ENCODE results near the gene CD2. TPM values are rescaled to one million over a fixed set of nuclear protein-coding genes. Genes with fewer than 3 reads are reported as not detected.

Gene CD2
- total RNA-seq, 2 experiments from 2014 or later = 150 to 151 TPM

DNA sequence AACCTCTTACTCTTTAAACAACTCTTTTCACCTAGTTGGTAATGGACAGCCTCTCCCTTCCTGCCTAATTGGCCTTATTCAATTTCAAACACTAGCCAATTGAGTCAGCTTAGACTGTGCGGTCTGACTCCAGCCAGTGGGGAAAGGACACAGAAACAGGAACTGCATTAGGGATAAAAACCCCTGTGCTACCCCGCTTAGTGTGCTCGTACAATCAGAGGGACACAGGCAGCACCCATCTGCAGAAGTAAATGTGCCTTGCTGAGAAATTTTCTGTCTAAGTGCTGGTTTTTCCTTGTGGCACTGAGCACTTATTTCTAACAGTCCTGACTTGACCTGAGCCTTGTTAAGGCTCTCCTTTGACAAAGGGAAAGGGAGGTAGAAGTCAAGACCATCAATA, 6.0 kb upstream of the CD2 start:
- Mint-ChIP-seq H3K36me3 (ENCODE audit: low read depth) (peaks cover 80% of the 10 kb centered on the region), H3K4me1 (ENCODE audit: low read depth) (peaks cover 31% of the 10 kb centered on the region), H3K9me3 (peaks cover 9% of the 10 kb centered on the region), H3K27me3 (no peaks in the 10 kb centered on the region), H3K27ac (no peak overlapping the region), H3K4me3 (no peak overlapping the region)
- DNase-seq (no peak), ATAC-seq (ENCODE audit: poor library complexity) (no peak)
- intact Hi-C loops (cut with DNase I, micrococcal nuclease) = no loop called here
- Histone ChIP-seq H3K4me3 (ENCODE audit: low read length) (no peak overlapping the region), H3K27me3 (ENCODE audit: control insufficient read depth in 1 of 2, insufficient read depth in 2 of 2, low read length in 2 of 2) (no peaks in the 10 kb centered on the region), H3K27ac (ENCODE audit: low read depth in 1 of 2, low read length in 2 of 2) (no peak overlapping the region), H3K9me3 (ENCODE audit: control insufficient read depth in 1 of 2, insufficient read depth in 1 of 2, low read length in 2 of 2) (peaks cover 12 to 65% of the 10 kb centered on the region in 2 experiments), H3K36me3 (ENCODE audit: insufficient read depth, low read length) (no peaks in the 10 kb centered on the region), H3K4me1 (ENCODE audit: insufficient read depth, low read length) (peaks cover 18% of the 10 kb centered on the region)
- TF ChIP-seq, protein P1, sequence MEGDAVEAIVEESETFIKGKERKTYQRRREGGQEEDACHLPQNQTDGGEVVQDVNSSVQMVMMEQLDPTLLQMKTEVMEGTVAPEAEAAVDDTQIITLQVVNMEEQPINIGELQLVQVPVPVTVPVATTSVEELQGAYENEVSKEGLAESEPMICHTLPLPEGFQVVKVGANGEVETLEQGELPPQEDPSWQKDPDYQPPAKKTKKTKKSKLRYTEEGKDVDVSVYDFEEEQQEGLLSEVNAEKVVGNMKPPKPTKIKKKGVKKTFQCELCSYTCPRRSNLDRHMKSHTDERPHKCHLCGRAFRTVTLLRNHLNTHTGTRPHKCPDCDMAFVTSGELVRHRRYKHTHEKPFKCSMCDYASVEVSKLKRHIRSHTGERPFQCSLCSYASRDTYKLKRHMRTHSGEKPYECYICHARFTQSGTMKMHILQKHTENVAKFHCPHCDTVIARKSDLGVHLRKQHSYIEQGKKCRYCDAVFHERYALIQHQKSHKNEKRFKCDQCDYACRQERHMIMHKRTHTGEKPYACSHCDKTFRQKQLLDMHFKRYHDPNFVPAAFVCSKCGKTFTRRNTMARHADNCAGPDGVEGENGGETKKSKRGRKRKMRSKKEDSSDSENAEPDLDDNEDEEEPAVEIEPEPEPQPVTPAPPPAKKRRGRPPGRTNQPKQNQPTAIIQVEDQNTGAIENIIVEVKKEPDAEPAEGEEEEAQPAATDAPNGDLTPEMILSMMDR (IDR thresholded peaks at IDR 0.05) = no peak
- ChIA-PET POLR2A (interaction anchor here (0.9 to 11.7 kb wide), 4 partner anchors 10 to 312 kb away, joined by 3 to 412 read pairs (median 4); partner anchors contain the start of gene TTF2), CTCF (interaction anchor here (0.6 to 1.3 kb wide), 2 partner anchors 48 to 70 kb away, joined by 4 read pairs; no protein-coding TSS in a partner anchor)

DNA sequence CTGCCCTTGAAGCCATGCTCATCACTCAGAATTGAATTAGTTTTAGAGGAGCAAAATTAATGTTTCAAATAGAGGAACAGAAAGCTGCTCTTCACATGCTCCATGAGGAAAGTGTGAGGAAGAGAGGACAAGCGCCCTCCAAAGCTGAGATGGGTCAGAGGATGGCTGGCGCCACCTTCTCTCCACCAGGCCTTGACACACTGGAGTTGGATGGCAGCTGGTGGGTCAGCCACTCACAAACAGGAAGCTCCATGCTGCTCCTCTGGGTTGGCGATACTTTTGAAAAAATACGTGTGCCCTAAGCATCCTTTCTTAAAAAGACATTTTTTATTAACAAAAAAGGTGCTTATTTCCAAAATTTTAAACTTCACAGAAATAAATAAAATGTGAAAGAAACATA, 3.1 kb upstream of the CD2 start:
- CTCF ChIA-PET = interaction anchor here (0.9 to 2.2 kb wide), 3 partner anchors 12 to 26 kb away, joined by 3 to 7 read pairs (median 5); no protein-coding TSS in a partner anchor
- ATAC-seq (ENCODE audit: poor library complexity) = no peak
- no peak overlapping the region for H3K4me3 ChIP-seq (ENCODE audit: low read length)
- Mint-ChIP-seq H3K9me3 (peaks cover 7% of the 10 kb centered on the region), H3K4me1 (ENCODE audit: low read depth) (peaks cover 42% of the 10 kb centered on the region), H3K36me3 (ENCODE audit: low read depth) (peaks cover 72% of the 10 kb centered on the region), H3K4me3 (peak overlapping the region; percentile 68), H3K27ac (peak overlapping the region; percentile 99), H3K27me3 (no peaks in the 10 kb centered on the region)
- peaks cover 4 to 36% of the 10 kb centered on the region in 2 experiments for H3K9me3 ChIP-seq (ENCODE audit: control insufficient read depth in 1 of 2, insufficient read depth in 1 of 2, low read length in 2 of 2)
- intact Hi-C loops (cut with DNase I, micrococcal nuclease) = loop anchor here (1.0 to 10.0 kb wide), 4 partner anchors 12 to 854 kb away; partner anchors contain the start of gene TENT5C (in 1 of the 2)
- POLR2A ChIA-PET = interaction anchor here (0.7 to 11.7 kb wide), 12 partner anchors 8 to 309 kb away, joined by 3 to 412 read pairs (median 4); partner anchors contain the start of gene TTF2
- DNase-seq = peak in 2 of 14 experiments; percentile 27 to 52
- no peaks in the 10 kb centered on the region for H3K36me3 ChIP-seq (ENCODE audit: insufficient read depth, low read length)
- H3K4me1 ChIP-seq (ENCODE audit: insufficient read depth, low read length) = peaks cover 18% of the 10 kb centered on the region
- peak overlapping the region in 1 of 2 donors; percentile 21 for H3K27ac ChIP-seq (ENCODE audit: low read depth in 1 of 2, low read length in 2 of 2)
- TF ChIP-seq, protein P1 (IDR thresholded peaks at IDR 0.05) = no peak
- no peaks in the 10 kb centered on the region for H3K27me3 ChIP-seq (ENCODE audit: control insufficient read depth in 1 of 2, insufficient read depth in 2 of 2, low read length in 2 of 2)

DNA sequence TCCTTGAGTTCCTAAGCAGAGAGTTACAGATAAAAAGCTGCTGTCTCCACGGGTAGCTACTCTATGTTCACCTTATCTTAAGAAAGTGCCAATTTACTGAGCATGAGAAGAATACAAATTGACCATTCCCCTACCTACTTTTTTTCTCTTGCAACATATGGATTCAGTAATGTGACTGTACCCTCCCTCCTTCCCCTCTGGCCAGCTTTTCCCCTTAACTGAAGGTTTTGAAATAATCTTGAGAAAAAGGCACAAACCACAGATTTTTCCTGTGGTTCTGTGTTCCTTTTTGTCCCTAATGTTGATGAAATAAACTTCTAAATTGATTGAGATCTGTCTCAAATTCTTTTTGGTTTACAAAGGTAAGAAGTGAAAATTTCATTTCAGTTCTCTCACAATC, 2.6 kb upstream of the CD2 start:
- Histone ChIP-seq H3K4me3 (ENCODE audit: low read length) (no peak overlapping the region), H3K9me3 (ENCODE audit: control insufficient read depth in 1 of 2, insufficient read depth in 1 of 2, low read length in 2 of 2) (peaks cover 4 to 33% of the 10 kb centered on the region in 2 experiments), H3K36me3 (ENCODE audit: insufficient read depth, low read length) (no peaks in the 10 kb centered on the region), H3K4me1 (ENCODE audit: insufficient read depth, low read length) (peaks cover 18% of the 10 kb centered on the region), H3K27me3 (ENCODE audit: control insufficient read depth in 1 of 2, insufficient read depth in 2 of 2, low read length in 2 of 2) (no peaks in the 10 kb centered on the region), H3K27ac (ENCODE audit: low read depth in 1 of 2, low read length in 2 of 2) (peak overlapping the region in 1 of 2 donors; percentile 21)
- ChIA-PET POLR2A (interaction anchor here (0.7 to 11.7 kb wide), 12 partner anchors 8 to 308 kb away, joined by 3 to 412 read pairs (median 4); partner anchors contain the start of gene TTF2), CTCF (interaction anchor here (0.9 to 2.2 kb wide), 3 partner anchors 12 to 27 kb away, joined by 3 to 7 read pairs (median 5); no protein-coding TSS in a partner anchor)
- Mint-ChIP-seq H3K4me3 (peak overlapping the region; percentile 68), H3K36me3 (ENCODE audit: low read depth) (peaks cover 72% of the 10 kb centered on the region), H3K27ac (peak overlapping the region; percentile 99), H3K4me1 (ENCODE audit: low read depth) (peaks cover 42% of the 10 kb centered on the region), H3K9me3 (peaks cover 6% of the 10 kb centered on the region), H3K27me3 (no peaks in the 10 kb centered on the region)
- ATAC-seq (ENCODE audit: poor library complexity) (no peak), DNase-seq (no peak)
- TF ChIP-seq, protein P1 (IDR thresholded peaks at IDR 0.05) = no peak
- intact Hi-C loops (cut with DNase I, micrococcal nuclease) = loop anchor here (1.0 to 10.0 kb wide), 4 partner anchors 12 to 853 kb away; partner anchors contain the start of gene TENT5C (in 1 of the 2)
